ENCODE data around the gene LITAFD. TPM values are rescaled to one million over a fixed set of nuclear protein-coding genes. Genes with fewer than 3 reads are reported as not detected.
"Not testable (repeated sequence)": the region's sequence is repeated elsewhere in the genome, so short reads cannot be mapped to it uniquely, and the experiment has no call there.

LITAFD gene
- polyA plus RNA-seq, 1 of the 3 experiments (the other 2 are of a cell fraction): not detected

- TF ChIP-seq RXRA (IDR thresholded peaks at IDR 0.05; ENCODE audit: borderline replicate concordance, low read depth) (no peak), NFIC (IDR thresholded peaks at IDR 0.05; ENCODE audit: borderline replicate concordance) (peak; percentile 17; the same call in 1 of the 2 replicates), REST (IDR thresholded peaks at IDR 0.05; ENCODE audit: low read depth, low read length) (peak; percentile 53; the same call in 1 of the 2 replicates), MAX (IDR thresholded peaks at IDR 0.05; ENCODE audit: low read depth) (peak; percentile 79), FOXJ3 (CRISPR knock-in tag; IDR thresholded peaks at IDR 0.05) (no peak)
Observed at GRCh38 chr16:8868416-8869211, 13.5 kb upstream of the LITAFD start, which contains the start of gene CARHSP1 (continued).

- POLR2A ChIA-PET: interaction anchor here (0.8 to 1.8 kb wide), 12 partner anchors 10 to 222 kb away, joined by 3 to 10 read pairs (median 4); partner anchors contain the start of genes HAPSTR1, PMM2 and TMEM186
- Histone ChIP-seq H3K27ac (ENCODE audit: low read depth in 2 of 2, low read length in 1 of 2) (peak overlapping the region in 1 of 2 experiments; percentile 50; a peak in 2 of 4 replicates), H3K9ac (peak overlapping the region; percentile 51; the same call in 1 of the 2 replicates), H3F3A (replicated peaks; ENCODE audit: insufficient read depth) (peaks cover 4% of the 10 kb centered on the region), H3K79me2 (ENCODE audit: insufficient read depth) (peaks cover 38% of the 10 kb centered on the region), H3K4me3 (ENCODE audit: low read depth in 2 of 2, low read length in 1 of 2) (peak overlapping the region; percentile 42 to 65), H3K27me3 (ENCODE audit: insufficient read depth) (no peaks in the 10 kb centered on the region), H4K20me1 (ENCODE audit: insufficient read depth) (peaks cover 21% of the 10 kb centered on the region), H3K4me2 (peak overlapping the region; percentile 60; the same call in 1 of the 2 replicates), H3K4me1 (ENCODE audit: control insufficient read depth in 1 of 2, insufficient read depth in 2 of 2, low read depth in 1 of 2, low read length in 1 of 2) (peaks cover 23 to 26% of the 10 kb centered on the region in 2 experiments; a peak in 2 of 4 replicates), H3K36me3 (replicated peaks in 1 of 2; ENCODE audit: control insufficient read depth in 1 of 2, insufficient read depth in 2 of 2, low read length in 1 of 2) (no peaks in the 10 kb centered on the region), H3K9me3 (no peaks in the 10 kb centered on the region), H3K9me2 (no peaks in the 10 kb centered on the region), H2AFZ (ENCODE audit: low read depth) (peak overlapping the region; percentile 86; the same call in 1 of the 2 replicates)
- no peak for TF ChIP-seq RCOR1 (IDR thresholded peaks at IDR 0.05; ENCODE audit: low read length)
- TF ChIP-seq CTCF (IDR thresholded peaks at IDR 0.05): 0 out of 2 replicates have a peak, but pooled peaks have one; percentile 9
- no peak for TF ChIP-seq ELF1 (IDR thresholded peaks at IDR 0.05)
- DNase-seq: peak; percentile 78
- 38% methylated on average over 25 of the region's 37 CpGs for WGBS (ENCODE audit: low lambda C conversion rate)
- CTCF ChIA-PET: interaction anchor here (0.8 to 4.8 kb wide), 16 partner anchors 10 to 301 kb away, joined by 3 to 50 read pairs (median 4); partner anchors contain the start of genes PMM2 and TMEM186
Observed at GRCh38 chr16:8869212-8869987, 12.8 kb upstream of the LITAFD start.

- POLR2A ChIA-PET: not testable (repeated sequence)
Observed at GRCh38 chr16:8869988-8870241, 12.2 kb upstream of the LITAFD start.

More at GRCh38 chr16:8869988-8870241, 12.2 kb upstream of the LITAFD start:
- 0 out of 2 replicates have a peak overlapping the region, but pooled peaks have one; percentile 60 for H3K4me2 ChIP-seq
- CTCF ChIA-PET: interaction anchor here (1.0 to 4.8 kb wide), 9 partner anchors 10 to 302 kb away, joined by 3 to 50 read pairs (median 4); no protein-coding TSS in a partner anchor
- 99% methylated on average over 10 of the region's 10 CpGs for WGBS (ENCODE audit: low lambda C conversion rate)
- not testable (repeated sequence) for H3F3A ChIP-seq (replicated peaks; ENCODE audit: insufficient read depth); H3K4me3 ChIP-seq (ENCODE audit: low read depth in 2 of 2, low read length in 1 of 2); H3K27ac ChIP-seq (ENCODE audit: low read depth in 2 of 2, low read length in 1 of 2); H3K27me3 ChIP-seq (ENCODE audit: insufficient read depth); H3K9me3 ChIP-seq; H3K9ac ChIP-seq; H3K9me2 ChIP-seq; DNase-seq; H2AFZ ChIP-seq (ENCODE audit: low read depth); H3K36me3 ChIP-seq (replicated peaks in 1 of 2; ENCODE audit: control insufficient read depth in 1 of 2, insufficient read depth in 2 of 2, low read length in 1 of 2)
- H3K79me2 ChIP-seq (ENCODE audit: insufficient read depth): peaks cover 33% of the 10 kb centered on the region
- H4K20me1 ChIP-seq (ENCODE audit: insufficient read depth): peaks cover 16% of the 10 kb centered on the region
- H3K4me1 ChIP-seq (ENCODE audit: control insufficient read depth in 1 of 2, insufficient read depth in 2 of 2, low read depth in 1 of 2, low read length in 1 of 2): peaks cover 18 to 22% of the 10 kb centered on the region in 2 experiments; a peak in 2 of 4 replicates
